ENCODE data around the gene MED9. TPM values are rescaled to one million over a fixed set of nuclear protein-coding genes. Genes with fewer than 3 reads are reported as not detected.

MED9 gene
- total RNA-seq, 2 experiments from 2014 or later, result 14.3 to 14.6 TPM

DNA sequence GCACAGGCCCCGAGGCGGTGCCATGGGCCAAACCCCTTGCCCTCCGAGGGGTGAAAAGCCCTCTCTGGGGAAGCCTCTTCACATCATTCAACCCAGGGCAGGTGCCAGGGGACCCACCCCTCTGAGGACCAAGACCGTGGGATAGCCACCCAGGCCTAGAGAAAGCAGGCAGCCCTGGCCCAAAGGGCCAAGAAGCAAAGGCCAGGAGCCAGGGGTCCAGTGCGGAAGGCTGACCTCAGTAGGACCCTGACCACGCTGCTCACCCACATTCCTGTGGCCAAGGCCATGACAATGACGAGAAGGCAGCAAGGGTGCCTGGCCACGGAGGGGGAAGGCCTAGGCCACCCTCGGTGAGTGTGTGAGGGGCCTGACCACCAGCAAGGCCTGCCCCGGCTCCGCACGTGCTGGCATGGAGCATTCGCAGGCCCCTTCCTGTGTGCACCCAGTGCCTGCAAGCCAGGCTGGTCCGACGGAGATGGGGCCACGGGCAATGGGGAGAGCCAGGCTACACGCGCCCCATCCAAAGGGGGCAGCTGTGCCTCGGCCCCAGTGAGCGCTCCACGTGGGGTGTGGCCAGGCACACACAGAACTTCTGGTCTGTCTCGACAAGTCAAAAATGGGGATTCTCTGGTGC, 43.9 kb downstream of the MED9 start:
- ChIA-PET POLR2A (no interaction called here), CTCF (interaction anchor here (0.6 kb wide), 1 partner anchor 57 kb away, joined by 4 read pairs; no protein-coding TSS in a partner anchor)
- H3K27me3 Mint-ChIP-seq, result no peaks in the 10 kb centered on the region

DNA sequence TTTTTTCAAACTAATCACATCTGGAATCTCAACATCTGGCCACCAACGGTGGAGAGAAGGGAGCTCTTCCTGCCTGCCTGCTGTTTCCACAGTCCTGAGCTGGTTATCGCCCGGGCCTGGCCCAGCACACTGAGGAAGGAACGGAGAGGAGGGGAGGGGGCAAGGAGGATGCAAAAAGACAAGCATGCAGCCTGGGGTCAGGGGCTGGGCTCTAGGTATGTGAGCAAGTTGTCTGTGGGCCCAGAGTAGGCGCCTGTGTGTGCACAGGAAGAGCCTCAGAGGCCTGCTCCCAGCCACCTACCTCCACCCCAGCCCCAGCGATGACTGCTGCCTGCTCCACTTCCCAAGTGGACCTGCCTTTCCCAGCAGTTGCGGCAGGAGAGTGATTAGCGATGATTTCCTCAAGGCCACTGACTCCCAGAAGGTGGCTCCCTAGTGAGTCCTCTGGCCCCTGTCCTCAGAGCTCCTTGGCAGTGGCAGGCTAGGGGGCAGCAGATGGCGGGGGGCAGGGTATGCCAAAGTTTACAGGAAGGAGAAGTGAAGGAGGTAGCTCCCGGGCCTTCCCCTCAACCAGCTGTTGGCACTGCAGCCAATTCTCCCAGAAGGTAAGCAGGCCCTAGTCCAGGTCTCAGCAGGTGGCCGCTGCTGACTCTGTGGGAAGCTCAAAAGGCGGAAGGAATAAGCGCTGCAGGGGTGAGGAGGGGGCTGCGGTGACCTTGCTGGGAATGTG, 46.4 kb downstream of the MED9 start:
- H3K9me3 Mint-ChIP-seq, result no peaks in the 10 kb centered on the region

More for the DNA sequence above, 43.9 kb downstream of the MED9 start:
- H3K4me1 Mint-ChIP-seq, result no peaks in the 10 kb centered on the region
- H3K4me3 Mint-ChIP-seq, result no peak overlapping the region
- DNase-seq, result no peak
- H3K27ac Mint-ChIP-seq, result no peak overlapping the region
- H3K36me3 Mint-ChIP-seq (ENCODE audit: low read depth), result no peaks in the 10 kb centered on the region
- no peaks in the 10 kb centered on the region for H3K9me3 Mint-ChIP-seq

GRCh38 chr17:17523731-17524490, 47.1 kb downstream of the MED9 start:
- H3K36me3 Mint-ChIP-seq (ENCODE audit: low read depth), result no peaks in the 10 kb centered on the region
- H3K4me1 Mint-ChIP-seq, result no peaks in the 10 kb centered on the region
- CTCF ChIA-PET, result interaction anchor here (2.2 kb wide), 1 partner anchor 27 kb away, joined by 6 read pairs; the partner anchor contains the start of gene RASD1
- POLR2A ChIA-PET, result no interaction called here
- no peaks in the 10 kb centered on the region for H3K27me3 Mint-ChIP-seq
- DNase-seq, result no peak
- H3K27ac Mint-ChIP-seq, result no peak overlapping the region
- no peaks in the 10 kb centered on the region for H3K9me3 Mint-ChIP-seq
- no peak overlapping the region for H3K4me3 Mint-ChIP-seq

More for the DNA sequence above, 46.4 kb downstream of the MED9 start:
- Mint-ChIP-seq H3K36me3 (ENCODE audit: low read depth) (no peaks in the 10 kb centered on the region), H3K27me3 (no peaks in the 10 kb centered on the region), H3K4me3 (no peak overlapping the region), H3K27ac (no peak overlapping the region), H3K4me1 (no peaks in the 10 kb centered on the region)
- ChIA-PET CTCF (interaction anchor here (2.2 kb wide), 1 partner anchor 26 kb away, joined by 6 read pairs; the partner anchor contains the start of gene RASD1), POLR2A (no interaction called here)
- DNase-seq, result no peak

DNA sequence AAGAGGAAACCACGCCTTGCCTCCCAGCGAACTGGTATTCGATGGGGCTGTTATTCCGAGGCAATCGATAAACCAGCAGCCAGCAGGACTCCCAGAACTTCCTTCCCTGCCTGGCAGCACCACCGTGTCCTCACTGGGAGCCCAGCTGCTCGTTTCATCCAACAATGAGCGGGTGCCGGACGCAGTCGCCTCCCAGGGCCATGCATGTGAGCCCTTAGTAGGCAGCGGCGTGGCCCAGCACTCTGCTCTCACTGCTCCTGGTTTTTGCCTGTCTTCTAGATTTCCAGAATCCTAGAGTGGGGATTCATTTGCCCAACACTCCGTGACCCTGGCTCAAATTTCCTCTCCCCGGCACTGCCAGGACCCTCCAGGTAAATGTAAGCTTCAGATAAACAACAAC, 48.5 kb downstream of the MED9 start:
- H3K4me1 Mint-ChIP-seq, result no peaks in the 10 kb centered on the region
- DNase-seq, result no peak
- no peaks in the 10 kb centered on the region for H3K36me3 Mint-ChIP-seq (ENCODE audit: low read depth)
- ChIA-PET CTCF (no interaction called here), POLR2A (no interaction called here)
- no peak overlapping the region for H3K4me3 Mint-ChIP-seq
- H3K9me3 Mint-ChIP-seq, result no peaks in the 10 kb centered on the region
- no peak overlapping the region for H3K27ac Mint-ChIP-seq
- no peaks in the 10 kb centered on the region for H3K27me3 Mint-ChIP-seq

GRCh38 chr17:17525956-17526355, 49.2 kb downstream of the MED9 start:
- CTCF ChIA-PET, result no interaction called here
- DNase-seq, result no peak
- H3K27ac Mint-ChIP-seq, result no peak overlapping the region
- H3K4me3 Mint-ChIP-seq, result no peak overlapping the region
- no peaks in the 10 kb centered on the region for H3K27me3 Mint-ChIP-seq
- no peaks in the 10 kb centered on the region for H3K4me1 Mint-ChIP-seq
- POLR2A ChIA-PET, result no interaction called here
- H3K36me3 Mint-ChIP-seq (ENCODE audit: low read depth), result no peaks in the 10 kb centered on the region
- H3K9me3 Mint-ChIP-seq, result no peaks in the 10 kb centered on the region

DNA sequence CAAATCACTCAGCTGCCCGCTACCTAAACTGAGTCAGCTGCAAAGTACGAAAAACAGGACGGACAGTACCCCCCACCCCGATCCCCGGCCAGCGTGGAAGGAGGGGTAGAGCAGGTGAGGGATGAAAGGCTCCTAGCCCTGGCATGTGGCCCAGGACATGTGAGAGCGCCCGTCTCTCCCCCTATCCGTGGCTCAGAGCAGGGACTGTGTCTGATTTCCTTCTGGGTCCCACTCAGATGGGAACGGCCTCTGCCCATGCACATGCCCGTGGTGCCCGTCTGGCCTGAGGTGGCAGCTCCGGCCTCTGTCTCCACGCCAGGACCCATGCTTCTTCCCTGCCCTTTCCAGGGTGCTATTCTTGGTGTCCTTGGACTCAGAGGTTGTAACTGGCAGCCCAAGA, 49.6 kb downstream of the MED9 start:
- CTCF ChIA-PET, result no interaction called here
- Mint-ChIP-seq H3K27ac (no peak overlapping the region), H3K27me3 (no peaks in the 10 kb centered on the region), H3K36me3 (ENCODE audit: low read depth) (no peaks in the 10 kb centered on the region), H3K4me3 (no peak overlapping the region), H3K4me1 (no peaks in the 10 kb centered on the region), H3K9me3 (no peaks in the 10 kb centered on the region)
- DNase-seq, result no peak
- POLR2A ChIA-PET, result no interaction called here

- Mint-ChIP-seq H3K27me3 (no peaks in the 10 kb centered on the region), H3K36me3 (ENCODE audit: low read depth) (no peaks in the 10 kb centered on the region), H3K4me3 (no peak overlapping the region), H3K9me3 (no peaks in the 10 kb centered on the region), H3K4me1 (no peaks in the 10 kb centered on the region), H3K27ac (no peak overlapping the region)
- DNase-seq, result no peak
- ChIA-PET CTCF (interaction anchor here (1.3 kb wide), 1 partner anchor 31 kb away, joined by 3 read pairs; no protein-coding TSS in a partner anchor), POLR2A (no interaction called here)
Measured at GRCh38 chr17:17527534-17527933, 50.7 kb downstream of the MED9 start.

GRCh38 chr17:17527956-17528500, 51.2 kb downstream of the MED9 start:
- ChIA-PET POLR2A (no interaction called here), CTCF (interaction anchor here (1.3 kb wide), 1 partner anchor 31 kb away, joined by 3 read pairs; no protein-coding TSS in a partner anchor)
- Mint-ChIP-seq H3K27ac (no peak overlapping the region), H3K4me1 (no peaks in the 10 kb centered on the region), H3K36me3 (ENCODE audit: low read depth) (no peaks in the 10 kb centered on the region), H3K9me3 (no peaks in the 10 kb centered on the region), H3K27me3 (no peaks in the 10 kb centered on the region), H3K4me3 (no peak overlapping the region)
- no peak for DNase-seq

DNA sequence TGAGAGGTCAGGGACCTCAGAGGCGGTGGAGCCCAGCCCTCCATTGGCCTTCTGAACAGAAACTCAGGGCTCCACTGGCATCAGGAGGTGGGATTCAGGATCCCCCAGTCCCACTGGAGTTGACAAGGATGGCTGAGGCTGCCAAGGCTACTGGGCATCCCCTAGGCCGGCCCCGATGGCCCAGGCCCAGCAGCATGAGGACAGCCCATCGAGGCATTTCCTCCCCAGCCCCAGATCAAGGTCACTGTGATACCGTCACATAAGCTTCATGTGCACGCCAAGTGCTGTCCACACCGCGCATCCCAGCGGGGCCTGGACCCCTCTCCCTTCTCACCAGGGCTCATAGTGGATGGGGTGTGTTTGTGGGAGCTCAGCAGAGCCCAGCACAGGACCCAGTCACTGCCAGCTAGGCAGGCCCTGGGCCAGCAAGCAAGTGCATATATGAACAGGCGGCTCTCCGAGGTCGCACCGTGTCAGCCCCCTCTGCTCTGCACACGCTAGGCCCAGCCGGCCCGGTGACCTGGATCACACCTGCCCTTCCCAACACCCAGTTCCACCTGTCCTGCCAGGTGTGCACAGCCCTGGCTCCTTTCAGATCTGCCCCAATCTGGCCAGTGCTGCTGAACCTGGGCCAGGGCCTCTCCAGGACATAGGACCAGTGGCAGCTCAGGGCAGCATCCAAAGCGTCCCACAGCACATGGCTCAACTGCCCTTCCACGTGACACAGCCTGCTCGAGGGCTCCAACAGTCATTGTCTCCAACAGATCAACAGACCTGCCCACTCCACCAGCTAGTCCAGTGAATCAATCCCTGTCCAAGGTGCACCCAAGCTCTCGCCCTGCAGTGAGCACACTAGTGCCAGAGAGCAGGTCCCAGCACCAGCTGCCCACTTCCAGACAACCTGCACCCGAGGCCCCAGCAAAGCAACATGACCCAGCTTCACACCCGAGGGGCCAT, 52.2 kb downstream of the MED9 start:
- H3K9me3 Mint-ChIP-seq, result no peaks in the 10 kb centered on the region
- no peak for DNase-seq
- H3K4me3 Mint-ChIP-seq, result no peak overlapping the region
- no peaks in the 10 kb centered on the region for H3K36me3 Mint-ChIP-seq (ENCODE audit: low read depth)
- H3K27ac Mint-ChIP-seq, result no peak overlapping the region
- ChIA-PET CTCF (interaction anchor here (1.3 kb wide), 1 partner anchor 32 kb away, joined by 3 read pairs; no protein-coding TSS in a partner anchor), POLR2A (no interaction called here)
- H3K4me1 Mint-ChIP-seq, result no peaks in the 10 kb centered on the region
- no peaks in the 10 kb centered on the region for H3K27me3 Mint-ChIP-seq

GRCh38 chr17:17531156-17531555, 54.4 kb downstream of the MED9 start:
- DNase-seq, result no peak
- ChIA-PET CTCF (interaction anchor here (0.7 kb wide), 1 partner anchor 34 kb away, joined by 4 read pairs; no protein-coding TSS in a partner anchor), POLR2A (no interaction called here)
- Mint-ChIP-seq H3K9me3 (no peaks in the 10 kb centered on the region), H3K36me3 (ENCODE audit: low read depth) (no peaks in the 10 kb centered on the region), H3K27ac (no peak overlapping the region), H3K4me1 (no peaks in the 10 kb centered on the region), H3K4me3 (no peak overlapping the region), H3K27me3 (no peaks in the 10 kb centered on the region)

DNA sequence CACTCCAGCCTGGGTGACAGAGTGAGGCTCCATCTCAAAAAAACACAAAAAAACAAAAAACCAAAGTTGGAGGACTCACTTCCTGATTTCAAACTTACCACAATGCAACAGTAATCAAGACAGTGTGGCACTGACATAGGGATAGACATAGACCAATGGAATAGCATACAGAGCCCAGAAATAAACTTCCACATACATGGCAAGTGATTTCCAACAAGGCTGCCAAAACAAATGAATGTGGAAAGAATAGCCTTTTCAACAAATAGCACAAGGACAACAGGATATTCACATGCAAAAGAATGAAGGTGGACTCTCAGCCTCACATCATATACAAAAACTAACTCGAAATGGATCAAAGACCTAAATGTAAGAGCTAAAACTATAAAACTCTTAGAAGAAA, 56.2 kb downstream of the MED9 start:
- POLR2A ChIA-PET, result no interaction called here
- H3K4me3 Mint-ChIP-seq, result no peak overlapping the region
- no peak overlapping the region for H3K27ac Mint-ChIP-seq
- no peaks in the 10 kb centered on the region for H3K36me3 Mint-ChIP-seq (ENCODE audit: low read depth)
- CTCF ChIA-PET, result no interaction called here
- no peaks in the 10 kb centered on the region for H3K27me3 Mint-ChIP-seq
- H3K4me1 Mint-ChIP-seq, result no peaks in the 10 kb centered on the region
- no peaks in the 10 kb centered on the region for H3K9me3 Mint-ChIP-seq
- no peak for DNase-seq

DNA sequence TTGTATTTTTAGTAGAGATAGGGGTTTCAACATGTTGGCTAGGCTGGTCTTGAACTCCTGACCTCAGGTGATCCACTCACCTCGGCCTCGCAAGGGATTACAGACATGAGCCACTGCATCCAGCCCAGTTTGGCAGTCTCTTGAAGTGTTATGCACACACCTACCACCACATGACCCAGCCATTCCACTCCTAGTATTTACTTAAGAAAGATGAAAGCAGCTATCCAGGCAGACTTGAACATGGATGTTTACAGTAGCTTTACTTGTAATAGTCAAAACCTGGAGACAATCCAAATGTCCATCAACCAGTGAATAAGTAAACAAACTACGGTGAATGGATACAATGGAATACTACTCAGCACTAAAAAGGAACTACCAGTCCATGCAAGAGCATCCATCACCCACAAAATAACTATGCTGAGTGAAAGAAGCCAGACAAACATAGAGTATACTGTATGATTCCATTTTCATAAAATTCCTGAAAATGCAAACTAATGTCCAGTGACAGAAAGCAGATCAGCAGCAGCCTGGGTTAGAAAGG, 57.2 kb downstream of the MED9 start:
- Mint-ChIP-seq H3K4me1 (no peaks in the 10 kb centered on the region), H3K9me3 (no peaks in the 10 kb centered on the region), H3K4me3 (no peak overlapping the region), H3K27ac (no peak overlapping the region), H3K27me3 (no peaks in the 10 kb centered on the region), H3K36me3 (ENCODE audit: low read depth) (no peaks in the 10 kb centered on the region)
- DNase-seq, result no peak
- POLR2A ChIA-PET, result no interaction called here
- CTCF ChIA-PET, result no interaction called here

All from activated CD4-positive, alpha-beta T cell treated with anti-CD3 and anti-CD28 coated beads, Interleukin-2, amount 10 ng/mL, durations not matched to agents 7 days and 5 days (primary cell).